ENCODE data around the gene NELL1.

Gene NELL1

GRCh38 chr11:21374376-21374775 is 705.0 kb downstream of the NELL1 start:
- DNase-seq, result no peak

GRCh38 chr11:21385669-21386440 is 716.5 kb downstream of the NELL1 start:
- DNase-seq, result no peak

GRCh38 chr11:21390430-21390829 is 721.0 kb downstream of the NELL1 start:
- DNase-seq, result no peak

GRCh38 chr11:21396342-21397008 is 727.1 kb downstream of the NELL1 start:
- no peak for DNase-seq

- no peak for DNase-seq
These were observed 728.8 kb downstream of the NELL1 start for GRCh38 chr11:21398195-21398594.

- no peak for DNase-seq
These were observed 732.1 kb downstream of the NELL1 start for GRCh38 chr11:21401496-21401895.

GRCh38 chr11:21402274-21402673 is 732.9 kb downstream of the NELL1 start:
- DNase-seq, result no peak

GRCh38 chr11:21403069-21403468 is 733.7 kb downstream of the NELL1 start:
- no peak for DNase-seq

- no peak for DNase-seq
These were observed 736.0 kb downstream of the NELL1 start for GRCh38 chr11:21405422-21405821.

- DNase-seq, result no peak
These were observed 741.1 kb downstream of the NELL1 start for GRCh38 chr11:21410513-21410912.

GRCh38 chr11:21411104-21411503 is 741.7 kb downstream of the NELL1 start:
- DNase-seq, result no peak

- no peak for DNase-seq
These were observed 742.2 kb downstream of the NELL1 start for GRCh38 chr11:21411597-21411996.

GRCh38 chr11:21412652-21413383 is 743.4 kb downstream of the NELL1 start:
- no peak for DNase-seq

GRCh38 chr11:21414953-21415352 is 745.6 kb downstream of the NELL1 start:
- DNase-seq, result no peak

- no peak for DNase-seq
These were observed 746.2 kb downstream of the NELL1 start for GRCh38 chr11:21415606-21416005.

- no peak for DNase-seq
These were observed 752.4 kb downstream of the NELL1 start for GRCh38 chr11:21421711-21422329.

GRCh38 chr11:21426931-21427330 is 757.5 kb downstream of the NELL1 start:
- no peak for DNase-seq

- no peak for DNase-seq
These were observed 758.3 kb downstream of the NELL1 start for GRCh38 chr11:21427726-21428125.

- no peak for DNase-seq
These were observed 759.4 kb downstream of the NELL1 start for GRCh38 chr11:21428796-21429195.

- DNase-seq, result no peak
These were observed 760.0 kb downstream of the NELL1 start for GRCh38 chr11:21429401-21429800.

- DNase-seq, result no peak
These were observed 761.2 kb downstream of the NELL1 start for GRCh38 chr11:21430537-21430936.

GRCh38 chr11:21446939-21447590 is 777.7 kb downstream of the NELL1 start:
- no peak for DNase-seq

- no peak for DNase-seq
These were observed 778.5 kb downstream of the NELL1 start for GRCh38 chr11:21447871-21448270.

All from CD4-positive, alpha-beta T cell treated with Interferon alpha-2 for 1 hour (primary cell).